HG02938 (cell line): ENCODE results near the gene KIRREL3.
A peak's percentile ranks its signal among the peaks of the same experiment; 100 is the strongest.

Source experiments
- ATAC-seq: cut with Tn5 transposase; IDR thresholded peaks from one replicate; pipeline ENCODE4 v1.9.1; 2021; ENCODE audit warnings: mild to moderate bottlenecking, moderate library complexity; ENCODE audit not compliant: unreplicated experiment

KIRREL3 gene

DNA sequence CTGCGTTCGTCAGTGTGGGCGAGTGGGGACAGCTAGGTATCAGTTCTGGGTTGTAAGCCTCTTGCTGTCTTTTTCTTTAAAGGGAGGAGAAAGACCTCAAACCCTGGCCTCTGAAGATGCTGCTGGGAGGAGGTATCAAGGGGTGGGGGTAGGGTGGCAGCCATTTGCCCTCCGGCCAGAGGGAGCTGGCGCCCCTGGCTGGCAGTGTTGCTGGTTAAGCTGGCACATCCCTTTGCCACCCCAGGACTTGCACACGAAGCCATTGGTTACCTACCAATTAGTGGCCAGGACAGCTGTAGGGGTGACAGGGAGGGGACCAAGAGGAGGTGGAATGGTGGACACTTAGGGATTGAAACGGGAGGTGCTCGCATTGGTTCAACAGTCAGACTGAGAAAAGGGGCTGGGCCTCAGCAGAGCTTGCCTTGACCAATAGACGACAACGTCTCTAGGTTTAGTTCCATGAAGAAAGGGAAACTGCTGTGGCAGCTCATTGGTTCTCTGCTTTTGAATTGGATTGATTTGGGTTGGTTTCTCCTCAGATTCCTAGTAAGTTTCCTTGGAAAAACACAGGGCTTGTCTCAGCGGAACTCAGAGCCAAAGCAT, 567.2 kb downstream of the KIRREL3 start:
- no peak for ATAC-seq

DNA sequence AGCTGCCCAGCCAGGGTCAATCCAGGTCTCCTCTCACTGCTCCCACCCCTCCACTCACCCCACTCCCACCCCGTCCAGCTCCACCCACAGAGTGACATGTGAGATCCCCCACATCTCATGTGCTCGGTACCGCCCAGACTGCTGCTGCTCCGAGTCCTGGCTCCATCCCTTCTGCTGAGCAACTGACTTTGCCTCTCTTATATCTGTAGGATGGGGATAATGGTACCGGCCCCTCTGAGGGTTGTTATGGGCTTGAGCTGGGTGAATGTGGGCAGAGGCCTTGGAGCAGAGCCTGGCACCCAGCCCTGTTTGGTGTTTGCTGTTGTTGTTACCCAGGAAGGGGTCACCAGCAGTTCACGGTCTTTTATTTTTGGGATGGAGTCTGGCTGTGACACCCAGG, 568.0 kb downstream of the KIRREL3 start:
- no peak for ATAC-seq

DNA sequence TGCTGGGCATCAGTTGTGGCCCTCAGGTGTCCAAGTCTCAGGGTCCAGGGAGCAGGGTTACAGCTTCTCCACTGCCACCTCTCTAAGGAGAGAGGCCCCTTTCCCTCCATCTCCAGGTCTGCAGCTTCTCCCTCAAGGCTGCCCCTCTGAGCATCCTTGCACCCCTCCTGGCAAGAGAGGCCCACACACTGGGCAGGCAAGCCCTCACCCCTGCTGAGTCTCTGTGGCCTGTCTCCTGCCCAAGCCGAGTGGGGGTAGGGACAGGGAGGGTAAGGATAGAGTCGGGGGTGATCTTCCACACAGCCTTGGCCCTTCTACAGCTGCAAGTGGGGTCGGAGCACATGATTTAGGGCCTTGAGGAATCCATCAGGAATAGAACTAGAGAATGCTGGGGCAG, 568.5 kb downstream of the KIRREL3 start:
- no peak for ATAC-seq

DNA sequence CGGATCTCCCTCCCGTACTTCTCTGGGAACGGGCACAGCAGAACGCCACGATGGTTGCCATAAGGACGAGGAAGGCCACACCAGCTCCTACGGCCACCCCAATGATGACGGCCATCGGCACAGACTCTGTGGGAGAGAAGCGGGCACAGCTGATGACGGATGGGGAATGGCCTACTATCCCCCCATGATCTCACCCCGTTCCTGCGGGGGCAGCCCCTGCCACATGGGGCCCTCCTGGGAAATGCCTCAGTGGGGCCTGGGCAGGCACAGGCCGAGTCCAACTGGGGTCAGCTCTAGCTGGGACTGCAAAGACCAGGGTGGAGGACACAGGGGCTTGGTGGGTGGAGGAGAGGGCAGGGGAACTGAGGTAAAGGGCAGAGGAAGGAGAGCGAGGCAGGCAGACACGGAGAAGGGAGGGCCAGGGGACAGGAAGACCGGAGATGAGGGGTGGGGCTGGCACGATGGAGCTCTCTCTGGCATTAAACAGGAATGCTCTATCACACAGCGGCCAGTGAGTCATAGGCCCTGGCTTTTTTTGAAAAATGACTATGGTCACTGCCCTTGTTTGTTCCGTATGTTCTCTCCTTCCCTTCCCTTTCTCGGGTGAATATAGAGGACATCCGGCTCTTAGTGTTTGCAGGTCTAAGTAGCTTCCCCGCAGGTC, 569.0 kb downstream of the KIRREL3 start:
- ATAC-seq, result no peak

DNA sequence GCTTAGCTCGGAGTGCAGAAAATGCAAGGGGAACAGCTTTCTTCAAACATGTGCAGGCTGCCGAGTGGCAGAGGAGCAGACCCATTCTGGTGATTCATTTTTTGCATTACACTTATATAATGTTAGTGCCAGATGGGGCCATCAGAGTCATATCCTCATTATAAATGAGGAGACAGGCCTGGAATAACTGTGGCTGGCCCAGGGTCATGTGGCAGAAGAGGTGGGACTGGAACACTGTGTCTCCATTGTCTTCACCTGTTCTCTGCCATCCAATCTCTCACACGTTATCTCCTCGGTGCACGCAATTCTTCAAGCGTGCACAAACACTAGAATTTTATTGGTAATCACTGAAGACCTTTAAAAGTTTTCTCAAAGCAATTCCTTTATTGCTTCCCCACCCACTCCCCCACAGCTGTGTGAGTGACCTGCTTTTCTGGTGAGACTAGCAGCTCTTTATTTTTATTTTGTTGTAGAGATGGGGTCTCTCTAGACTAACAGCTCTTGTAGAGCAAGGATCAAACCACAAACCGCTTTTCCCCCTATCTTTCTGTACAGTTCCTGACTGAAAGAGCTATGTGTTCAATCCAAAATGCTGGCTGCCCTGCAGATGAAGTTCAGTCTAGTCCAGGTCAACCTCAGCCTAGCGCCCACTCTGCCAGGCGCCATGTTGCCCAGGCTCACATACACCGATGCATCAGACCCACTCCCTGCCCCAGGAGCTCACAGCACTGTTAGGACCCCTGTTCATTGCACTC, 569.8 kb downstream of the KIRREL3 start:
- no peak for ATAC-seq

DNA sequence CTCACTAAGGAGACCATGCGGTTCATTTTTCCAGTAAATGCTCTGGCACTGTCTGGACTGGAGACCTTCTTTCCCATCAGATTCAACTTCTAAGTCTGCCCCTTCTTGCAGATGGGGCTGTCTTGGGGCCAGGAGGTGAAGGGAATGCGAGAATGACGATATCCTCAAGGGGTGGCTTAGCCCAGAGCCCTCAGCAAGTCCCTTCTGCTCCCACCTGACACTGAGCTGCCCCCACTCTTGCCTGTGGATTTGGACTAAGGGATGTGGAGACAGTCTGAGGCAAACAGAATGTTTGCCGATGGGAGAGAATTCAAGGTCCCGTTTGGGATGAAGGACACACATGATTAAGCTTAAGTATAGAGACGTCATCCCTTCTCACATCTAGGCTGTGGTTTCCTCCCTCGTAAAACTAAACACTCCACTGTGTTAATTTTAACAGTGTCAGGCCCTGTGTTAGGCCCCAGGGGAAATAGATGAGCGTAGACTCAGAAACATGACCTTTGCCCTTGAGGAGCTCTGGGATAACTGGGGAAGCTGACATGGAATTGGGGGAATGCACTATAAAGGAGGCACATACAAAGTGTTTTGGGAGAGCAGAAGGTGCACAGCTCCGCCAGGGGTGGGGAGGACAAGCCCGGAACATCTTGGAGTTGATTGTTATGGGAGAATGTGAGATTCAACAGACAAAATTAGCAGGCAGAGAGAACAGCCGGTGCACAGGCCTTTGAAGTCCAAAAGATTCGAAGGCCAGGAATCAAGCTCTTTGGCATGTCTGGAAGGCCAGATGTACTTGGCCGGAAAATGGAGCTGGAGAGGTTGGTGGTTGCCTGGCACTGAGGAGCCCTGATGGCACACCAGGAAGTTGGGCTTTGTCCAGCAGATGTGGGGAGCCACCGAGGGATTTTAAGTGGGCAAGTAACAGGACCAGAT, 573.5 kb downstream of the KIRREL3 start:
- ATAC-seq, result peak; percentile 43

DNA sequence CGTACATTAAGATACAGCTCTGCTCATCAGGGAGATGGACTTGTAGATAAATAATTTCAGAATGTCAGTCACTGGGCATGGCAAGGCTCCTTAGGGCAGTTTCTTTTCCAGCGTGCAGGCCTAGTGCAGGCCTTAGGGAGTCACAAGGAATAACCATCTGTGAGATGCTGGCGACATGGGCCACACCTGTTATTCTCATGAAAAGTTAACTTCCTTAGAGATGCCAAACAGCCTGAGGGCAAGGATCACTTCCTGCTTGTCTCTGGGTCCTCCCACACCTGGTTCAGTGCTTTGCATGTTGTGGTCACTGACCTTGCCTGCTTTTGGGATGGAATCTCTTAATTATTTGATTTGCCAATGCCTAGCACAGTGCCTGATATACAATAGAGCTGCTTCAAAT, 574.5 kb downstream of the KIRREL3 start:
- ATAC-seq, result no peak

DNA sequence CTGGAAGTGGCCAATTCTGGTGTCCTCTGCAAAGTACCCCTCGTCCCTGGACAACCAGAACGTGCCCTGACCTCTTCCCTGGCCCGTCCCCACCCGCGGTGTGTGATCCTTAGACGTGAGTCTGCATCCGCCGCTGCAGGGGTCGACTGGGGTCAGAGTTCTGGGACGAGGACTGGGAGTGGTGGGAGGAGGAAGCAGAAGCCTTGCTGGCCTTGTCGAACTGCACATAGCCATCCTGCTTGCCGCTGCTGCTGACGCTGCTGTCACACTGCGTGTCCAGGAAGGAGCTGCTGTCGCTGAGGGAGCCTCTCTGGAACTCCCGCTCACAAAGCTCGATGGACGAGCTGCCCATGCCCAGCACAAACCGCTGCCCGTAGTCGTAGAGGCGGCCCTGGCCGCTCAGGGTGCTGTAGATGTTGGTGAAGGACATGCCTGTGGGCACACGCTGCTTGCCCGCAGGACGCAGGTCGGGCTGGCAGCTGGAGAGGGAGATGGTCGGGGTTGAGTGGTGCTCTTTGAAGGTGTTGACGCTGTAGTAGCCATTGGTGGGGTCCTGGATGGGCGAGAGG, 576.0 kb downstream of the KIRREL3 start:
- ATAC-seq, result no peak

DNA sequence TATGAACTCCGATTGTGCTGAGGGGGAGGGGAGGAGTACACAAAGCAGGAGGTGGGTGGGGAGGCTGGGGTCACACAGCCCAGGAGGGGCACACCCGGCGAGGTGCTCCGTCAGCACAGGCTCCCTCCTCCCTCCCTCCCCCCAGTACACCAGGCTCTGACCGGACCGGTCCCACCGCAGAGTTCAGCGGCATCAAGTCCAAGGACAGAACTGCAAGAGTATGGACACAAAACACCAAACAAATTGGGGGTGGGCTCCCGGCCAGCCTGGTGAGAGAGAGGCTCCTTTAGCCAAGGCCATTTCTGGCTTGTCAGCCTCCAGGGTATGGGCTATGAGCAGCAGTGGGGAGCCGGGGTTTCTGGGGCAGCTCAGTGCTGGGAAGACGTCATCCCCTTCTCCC, 576.8 kb downstream of the KIRREL3 start:
- ATAC-seq, result no peak

DNA sequence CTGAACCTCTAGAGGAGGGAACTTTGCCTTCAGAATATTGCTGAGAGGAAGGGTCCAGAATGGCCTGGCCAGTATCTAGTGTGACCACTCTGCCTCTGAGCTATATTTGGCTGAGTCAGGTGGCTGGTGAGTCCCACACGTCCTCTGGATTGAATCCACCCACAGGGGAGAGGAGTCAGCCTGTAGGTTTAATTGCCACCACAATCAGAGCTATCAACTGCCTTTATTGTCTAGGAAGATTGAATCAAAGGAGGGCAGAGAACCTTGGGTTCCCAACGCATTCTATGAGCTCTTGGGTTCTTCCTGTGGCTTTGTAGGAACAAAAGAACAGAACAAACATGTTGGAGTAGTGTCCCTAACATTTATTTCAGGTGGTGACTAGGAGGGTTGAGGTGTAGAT, 577.4 kb downstream of the KIRREL3 start:
- no peak for ATAC-seq

DNA sequence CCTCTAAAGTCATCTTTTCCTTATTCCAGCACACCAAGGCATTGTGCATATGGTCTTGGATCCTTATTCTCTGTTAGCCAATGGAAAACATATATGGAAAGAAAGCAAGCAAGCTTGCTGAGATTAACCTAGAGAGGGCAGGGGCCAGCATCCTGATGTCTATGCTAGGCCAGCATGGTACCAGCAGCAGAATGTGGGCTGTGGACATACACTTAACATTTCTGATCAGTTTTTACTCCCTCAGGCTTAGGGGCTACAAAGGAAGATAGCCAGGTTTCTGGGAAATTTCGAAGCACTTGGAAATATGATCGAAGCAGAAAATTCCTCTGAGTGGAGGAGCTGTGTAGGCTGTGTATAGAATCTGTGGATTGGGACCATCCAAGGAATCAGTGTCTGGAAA, 578.1 kb downstream of the KIRREL3 start:
- ATAC-seq, result no peak

DNA sequence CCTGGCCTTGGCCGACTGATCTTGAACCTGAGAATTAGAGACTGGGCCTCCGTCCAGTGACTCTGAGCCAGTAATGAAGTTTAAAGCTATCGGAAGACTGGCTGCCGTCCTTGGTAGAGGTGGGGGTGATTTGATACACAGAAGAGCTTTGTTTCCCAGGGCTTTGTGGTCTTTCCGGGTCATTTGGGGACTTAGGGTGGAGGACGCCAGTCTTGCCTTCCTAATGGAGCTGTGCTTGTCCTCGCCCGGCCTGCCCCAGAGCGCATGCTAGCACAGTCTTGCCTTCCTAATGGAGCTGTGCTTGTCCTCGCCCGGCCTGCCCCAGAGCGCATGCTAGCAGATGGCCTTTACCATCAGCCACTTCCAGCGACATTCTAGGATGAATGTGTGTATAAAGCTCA, 579.3 kb downstream of the KIRREL3 start:
- ATAC-seq, result no peak

DNA sequence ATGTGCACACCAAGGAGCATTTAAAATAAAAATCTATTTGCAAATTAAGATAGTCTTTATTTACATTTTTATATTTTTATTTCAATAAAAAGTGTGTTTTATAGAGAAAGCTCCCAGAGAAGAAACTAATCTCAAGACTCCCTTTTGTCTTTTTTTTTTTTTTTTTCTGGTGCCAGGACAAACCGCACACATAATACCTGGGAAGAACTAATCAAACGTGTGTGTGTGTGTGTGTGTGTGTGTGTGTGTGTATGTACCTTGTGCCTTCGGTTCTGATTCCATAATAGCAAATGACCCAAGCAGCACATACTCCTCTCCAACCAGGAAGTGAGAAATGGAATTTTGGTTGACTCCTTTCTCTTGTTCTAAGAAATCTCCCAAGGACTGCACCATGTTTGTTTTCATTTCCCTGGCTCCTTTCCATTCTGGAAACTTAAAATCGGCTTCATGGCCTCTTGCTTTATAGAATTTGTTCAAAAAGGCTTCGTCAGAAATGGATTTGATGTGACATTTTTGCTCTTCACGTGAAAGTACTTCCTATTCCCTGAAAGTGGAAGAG, 579.8 kb downstream of the KIRREL3 start:
- ATAC-seq, result no peak

DNA sequence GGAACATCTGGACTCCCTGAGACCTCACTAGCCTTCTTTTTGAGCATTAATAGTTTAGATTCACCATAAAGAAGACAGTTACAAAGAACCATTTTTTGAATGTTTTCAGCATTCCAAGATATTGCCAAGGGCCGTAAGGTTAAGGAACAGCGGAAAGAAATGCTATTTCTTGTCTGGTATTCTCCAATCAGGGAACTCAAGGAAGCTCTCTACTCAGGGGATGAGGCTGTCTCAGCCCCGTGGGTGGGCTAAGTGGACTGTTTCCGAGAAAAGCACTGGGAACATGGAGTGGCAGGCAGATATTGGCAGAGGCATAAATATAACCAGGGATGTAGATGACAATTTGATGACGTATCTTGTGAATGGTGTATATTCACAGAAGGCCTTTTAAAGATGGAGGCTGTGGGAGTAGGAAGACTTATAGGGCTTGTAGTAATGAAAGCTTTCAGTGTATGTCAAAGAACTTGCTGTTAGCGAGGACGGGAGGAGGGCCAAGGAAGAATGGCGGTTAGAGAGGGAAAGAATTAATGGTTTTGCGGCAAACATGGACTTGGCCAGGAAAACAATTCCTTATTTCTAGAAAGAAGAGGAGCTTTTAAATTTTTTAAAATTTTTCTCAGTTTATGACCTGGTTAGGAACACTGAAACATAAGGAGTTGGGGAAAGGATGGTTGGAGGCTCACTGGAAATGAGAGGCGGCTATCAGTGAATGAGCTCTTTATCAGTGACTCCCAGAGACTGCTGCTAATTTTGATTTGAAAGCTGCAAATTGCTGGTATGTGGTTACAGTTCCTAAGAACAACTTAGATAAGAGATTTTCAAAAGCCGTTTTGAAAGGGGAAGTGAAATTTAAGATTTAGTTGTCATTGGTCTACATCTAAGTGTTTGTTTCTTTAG, 580.5 kb downstream of the KIRREL3 start:
- peak; percentile 85 for ATAC-seq

DNA sequence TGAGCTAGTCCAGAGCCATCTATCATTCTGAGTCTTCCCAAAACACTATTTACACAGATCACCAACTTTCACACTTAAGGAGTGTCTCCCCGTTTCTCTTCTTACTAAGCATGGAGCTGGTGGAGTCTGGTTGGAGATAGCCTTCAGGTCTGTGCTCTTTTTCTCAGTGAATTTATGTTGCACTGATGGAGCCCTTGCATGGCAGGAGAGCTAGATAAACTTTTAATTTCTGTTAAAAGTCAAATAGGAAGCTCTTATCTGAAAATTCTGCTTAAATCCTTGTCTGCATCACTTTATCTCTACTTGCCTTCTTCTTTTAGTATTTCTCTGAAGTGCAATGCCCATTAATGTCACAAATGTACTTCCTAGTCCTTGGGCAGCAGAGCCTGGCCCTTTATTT, 581.7 kb downstream of the KIRREL3 start:
- no peak for ATAC-seq

DNA sequence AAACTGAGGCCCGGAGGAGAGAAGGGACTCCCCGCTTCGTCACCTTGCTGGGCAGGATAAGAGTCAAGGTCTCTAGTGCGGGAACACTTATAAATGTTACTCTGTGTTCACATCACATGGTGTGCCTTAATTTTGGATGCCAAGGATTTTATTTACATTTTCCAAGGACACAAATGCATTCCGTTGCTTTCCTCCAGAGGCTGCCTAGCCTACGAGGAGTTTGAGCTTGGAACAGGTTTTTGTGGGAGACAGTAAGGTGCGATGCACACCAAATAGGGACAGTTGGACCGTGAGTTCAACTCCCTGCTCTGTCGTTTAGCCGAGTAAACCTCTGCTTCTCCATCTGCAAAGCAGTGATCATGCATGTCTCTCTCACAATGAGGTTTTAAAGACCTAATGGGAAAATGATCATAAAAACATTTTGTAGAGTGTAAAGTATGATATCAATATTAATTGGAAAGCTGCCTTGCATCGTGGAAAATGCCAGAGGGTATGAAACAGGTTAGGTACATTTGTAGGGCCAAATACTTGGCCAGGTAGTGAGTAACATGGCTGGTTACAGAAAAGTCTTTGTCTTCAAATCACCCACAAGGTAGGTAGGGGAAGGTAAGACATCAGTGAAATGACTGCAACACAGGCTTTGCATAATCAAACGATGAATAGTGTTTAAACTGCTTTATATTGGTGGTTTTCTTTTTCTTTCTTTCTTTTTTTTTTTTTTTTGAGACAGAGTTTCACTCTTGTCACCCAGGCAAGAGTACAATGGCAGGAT, 583.3 kb downstream of the KIRREL3 start:
- no peak for ATAC-seq

DNA sequence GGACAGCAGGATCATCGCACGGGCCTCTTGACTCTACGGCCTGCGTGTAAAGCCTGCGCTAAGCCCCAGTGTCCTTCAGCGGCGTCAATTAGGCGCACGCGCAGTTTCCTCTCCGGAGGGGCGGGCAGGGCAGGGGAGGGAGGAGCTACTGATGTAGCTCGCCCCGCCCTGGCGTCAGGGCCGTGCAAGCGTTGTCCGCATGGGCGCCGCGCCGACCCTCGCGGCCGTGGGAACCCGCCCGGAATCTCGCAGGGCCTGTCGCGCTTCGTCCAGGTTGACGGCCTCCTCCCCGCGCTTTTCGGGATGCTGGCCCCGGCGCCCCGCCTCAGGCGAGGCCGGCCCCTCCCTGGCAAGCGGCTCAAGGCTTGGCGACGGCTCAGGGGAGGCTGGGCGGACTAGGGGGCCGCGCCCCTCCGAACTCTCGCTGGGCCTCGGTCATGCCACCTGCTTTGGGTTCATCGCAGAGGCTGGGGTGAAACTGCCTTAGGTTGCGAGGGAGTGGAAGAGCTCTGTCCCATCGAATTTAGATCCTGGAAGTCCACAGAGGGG, 584.0 kb downstream of the KIRREL3 start:
- ATAC-seq, result peak; percentile 71

DNA sequence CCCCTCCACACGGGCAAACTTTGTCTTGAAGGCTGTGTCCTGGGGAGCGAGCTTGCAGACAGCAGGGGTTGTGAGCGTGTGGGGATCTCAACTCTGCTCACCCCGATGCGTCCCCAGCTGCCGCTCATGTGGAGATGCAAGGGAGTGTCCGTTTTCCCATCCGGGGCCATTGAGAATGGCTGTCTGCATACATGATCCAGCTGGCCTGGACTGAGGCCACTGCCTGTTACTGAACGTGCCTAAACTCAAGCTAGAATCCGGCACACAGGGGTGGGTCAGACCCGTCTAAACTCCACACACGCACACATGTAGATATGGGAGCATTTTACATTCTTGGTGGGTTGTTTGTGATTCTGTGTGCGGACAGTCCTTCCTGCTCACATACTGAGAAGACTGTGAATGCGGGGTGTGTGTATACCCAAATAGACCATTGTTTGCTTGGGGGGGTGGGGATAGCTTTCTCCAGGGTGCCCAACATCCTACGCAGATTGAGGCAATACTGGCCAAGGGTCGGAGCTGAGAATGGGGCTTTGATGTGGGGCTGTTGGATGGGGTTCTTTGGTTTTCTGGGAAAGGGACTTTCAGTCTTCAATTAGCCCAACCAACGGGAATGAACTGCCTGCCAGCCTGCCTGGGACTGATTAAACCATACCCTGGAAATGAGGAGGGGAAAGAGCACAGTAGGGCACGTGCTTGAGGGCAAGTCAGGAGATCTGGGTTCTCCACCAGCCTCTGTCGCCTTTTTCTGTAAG, 584.7 kb downstream of the KIRREL3 start:
- ATAC-seq, result no peak
